AG10803 (cell line): ENCODE measurements around the gene CHST1.

Experiments used
- DNase-seq: peaks from one replicate; pipeline ENCODE4 v3.0.0; 2010; ENCODE audit warnings: low read depth
- H3K4me3 ChIP-seq: 2 replicates; pipeline ENCODE4 v1.5.1; 2011; ENCODE audit warnings: mild to moderate bottlenecking, low read length, control low read depth
- TF ChIP-seq, protein P1 (sequence below): conservative IDR thresholded peaks from 2 replicates; pipeline ENCODE4 v1.5.1; 2011; ENCODE audit warnings: mild to moderate bottlenecking, low read length, control low read depth, inconsistent platforms

Gene CHST1

DNA sequence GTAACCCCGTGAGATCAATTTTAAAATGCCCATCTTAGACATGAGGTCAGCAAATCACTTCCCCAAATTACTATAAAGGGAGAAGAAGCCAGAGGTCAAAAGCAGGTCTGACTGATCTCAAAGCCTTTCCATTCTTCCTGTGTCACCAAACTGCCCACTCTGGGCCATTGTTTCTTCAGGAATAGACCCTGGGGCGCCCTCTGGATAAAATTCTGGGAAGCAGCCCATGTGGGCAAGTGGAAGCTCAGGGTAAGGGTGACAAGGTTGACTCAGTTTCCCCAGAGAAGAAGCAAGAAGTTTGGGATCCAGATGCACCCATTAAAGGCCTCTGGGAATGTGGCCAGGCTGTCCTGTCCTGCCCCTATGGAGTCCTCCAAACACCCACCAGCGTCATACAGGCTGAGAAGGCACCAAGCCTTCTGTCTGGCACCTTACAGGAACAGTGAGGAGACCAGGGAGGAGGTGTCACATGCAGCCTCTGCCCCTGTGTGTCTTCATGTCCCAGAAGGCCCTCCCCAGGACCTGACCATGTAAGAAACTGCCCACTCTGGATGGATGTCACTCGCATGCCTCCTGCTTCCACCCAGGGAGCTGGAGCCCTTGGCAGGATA lies 50.1 kb downstream of the CHST1 start:
- no peak for DNase-seq
- TF ChIP-seq, protein P1, sequence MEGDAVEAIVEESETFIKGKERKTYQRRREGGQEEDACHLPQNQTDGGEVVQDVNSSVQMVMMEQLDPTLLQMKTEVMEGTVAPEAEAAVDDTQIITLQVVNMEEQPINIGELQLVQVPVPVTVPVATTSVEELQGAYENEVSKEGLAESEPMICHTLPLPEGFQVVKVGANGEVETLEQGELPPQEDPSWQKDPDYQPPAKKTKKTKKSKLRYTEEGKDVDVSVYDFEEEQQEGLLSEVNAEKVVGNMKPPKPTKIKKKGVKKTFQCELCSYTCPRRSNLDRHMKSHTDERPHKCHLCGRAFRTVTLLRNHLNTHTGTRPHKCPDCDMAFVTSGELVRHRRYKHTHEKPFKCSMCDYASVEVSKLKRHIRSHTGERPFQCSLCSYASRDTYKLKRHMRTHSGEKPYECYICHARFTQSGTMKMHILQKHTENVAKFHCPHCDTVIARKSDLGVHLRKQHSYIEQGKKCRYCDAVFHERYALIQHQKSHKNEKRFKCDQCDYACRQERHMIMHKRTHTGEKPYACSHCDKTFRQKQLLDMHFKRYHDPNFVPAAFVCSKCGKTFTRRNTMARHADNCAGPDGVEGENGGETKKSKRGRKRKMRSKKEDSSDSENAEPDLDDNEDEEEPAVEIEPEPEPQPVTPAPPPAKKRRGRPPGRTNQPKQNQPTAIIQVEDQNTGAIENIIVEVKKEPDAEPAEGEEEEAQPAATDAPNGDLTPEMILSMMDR: no peak
- H3K4me3 ChIP-seq: no peak overlapping the region

DNA sequence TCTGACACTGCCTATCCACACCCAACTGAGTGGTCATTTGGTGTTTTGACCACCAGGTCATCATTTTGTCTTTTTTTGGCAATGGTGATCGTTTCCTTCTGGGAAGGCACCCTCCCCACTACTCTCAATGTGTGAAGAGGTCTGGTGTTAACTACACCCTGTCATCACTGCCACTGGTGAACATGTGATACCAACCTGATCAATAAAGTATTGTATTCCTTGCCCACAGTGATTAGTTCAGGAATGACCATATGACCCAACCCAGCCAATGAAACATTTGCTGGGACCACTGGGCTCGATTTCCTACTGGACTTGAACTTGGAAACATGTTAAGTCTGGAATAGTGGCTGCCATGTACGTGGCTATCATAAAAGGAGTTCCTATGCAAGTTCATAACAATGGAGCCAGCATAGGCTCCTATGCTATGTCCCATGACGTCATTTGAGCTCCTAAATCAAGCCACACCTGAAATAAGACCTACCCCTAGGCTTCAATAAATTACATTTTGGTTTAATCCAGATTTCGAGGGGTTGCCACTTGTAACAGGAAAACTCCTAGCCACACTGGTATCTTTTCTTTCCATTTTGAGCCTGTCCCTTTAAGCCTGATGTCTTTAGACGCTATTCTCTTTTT lies 51.1 kb downstream of the CHST1 start:
- DNase-seq: no peak
- H3K4me3 ChIP-seq: no peak overlapping the region
- TF ChIP-seq, protein P1: no peak

DNA sequence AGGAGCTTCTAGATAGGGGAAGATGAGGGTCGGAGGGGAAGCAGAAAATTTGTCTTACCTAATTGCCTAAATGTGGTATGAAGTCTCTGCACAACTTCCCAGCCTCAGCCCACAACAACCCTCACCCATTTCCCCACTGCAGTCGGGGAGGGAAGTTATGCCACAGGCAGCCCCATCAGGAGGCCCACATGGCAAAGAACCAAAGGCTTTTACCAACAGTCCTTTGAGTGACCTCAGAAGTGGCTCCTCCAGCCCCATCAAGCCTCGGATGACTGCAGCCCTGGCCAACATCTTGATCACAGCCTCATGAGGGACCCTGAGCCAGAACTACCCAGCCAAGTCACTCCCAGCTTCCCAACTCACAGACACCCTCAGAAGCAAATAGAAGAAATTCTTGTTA lies 54.8 kb downstream of the CHST1 start:
- TF ChIP-seq, protein P1: no peak
- H3K4me3 ChIP-seq: no peak overlapping the region
- DNase-seq: no peak

DNA sequence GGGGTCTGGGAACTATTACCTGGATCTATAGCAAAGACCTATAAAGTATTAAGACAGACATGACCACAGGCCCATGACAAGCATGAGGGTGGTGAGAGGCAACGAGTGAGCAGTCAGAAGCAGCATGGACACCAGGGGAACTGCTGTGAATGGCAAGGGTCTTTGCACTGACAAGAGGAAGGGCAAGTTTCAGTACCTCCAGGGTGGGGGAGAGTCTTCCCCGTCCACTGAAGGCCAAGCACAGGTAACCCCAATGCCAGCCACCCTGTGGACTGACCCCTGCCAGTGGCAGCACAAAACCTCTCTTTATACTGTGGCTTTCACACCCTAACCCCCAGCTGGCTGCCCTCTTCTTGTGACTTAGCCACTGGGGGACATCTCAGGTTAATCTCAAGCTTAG lies 55.5 kb downstream of the CHST1 start:
- no peak for DNase-seq
- H3K4me3 ChIP-seq: no peak overlapping the region
- TF ChIP-seq, protein P1: no peak

DNA sequence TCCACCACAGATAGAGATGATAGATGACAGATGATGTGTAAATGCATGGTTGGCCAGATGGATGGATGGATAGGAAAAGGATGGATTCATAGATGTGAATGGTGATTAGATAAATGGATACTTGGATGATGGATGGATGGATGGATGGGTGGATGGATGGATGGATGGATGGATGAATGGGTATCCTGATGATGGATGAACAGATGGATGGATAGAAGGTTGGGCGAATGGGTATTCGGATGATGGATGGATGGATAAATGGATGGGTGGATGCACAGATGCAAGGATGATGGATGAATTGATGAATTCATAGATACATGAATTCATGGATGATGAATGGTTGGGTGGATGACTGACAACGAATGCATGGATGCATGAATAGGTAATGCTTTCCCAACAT lies 56.1 kb downstream of the CHST1 start:
- TF ChIP-seq, protein P1: no peak
- no peak for DNase-seq
- no peak overlapping the region for H3K4me3 ChIP-seq

DNA sequence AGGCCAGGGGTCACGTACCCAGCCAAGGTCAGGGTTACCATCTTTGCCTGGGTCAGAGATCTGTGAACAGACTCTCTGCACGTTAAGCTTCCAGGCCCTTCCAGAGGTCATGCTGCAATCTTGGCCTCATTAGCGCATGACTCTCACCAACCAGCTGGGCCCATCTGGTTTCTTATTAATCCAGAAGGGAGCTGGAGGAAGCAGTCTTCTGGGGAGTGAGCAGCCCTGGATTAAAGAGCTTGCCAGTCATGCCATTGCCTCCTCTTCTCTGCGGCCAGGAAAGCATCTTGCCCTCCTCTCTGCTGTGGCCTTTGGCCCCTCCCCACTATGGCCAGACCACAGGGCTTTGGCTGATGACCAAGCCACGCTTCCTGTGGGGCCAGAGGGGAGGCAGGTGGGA lies 57.4 kb downstream of the CHST1 start:
- TF ChIP-seq, protein P1: no peak
- DNase-seq: no peak
- H3K4me3 ChIP-seq: no peak overlapping the region

DNA sequence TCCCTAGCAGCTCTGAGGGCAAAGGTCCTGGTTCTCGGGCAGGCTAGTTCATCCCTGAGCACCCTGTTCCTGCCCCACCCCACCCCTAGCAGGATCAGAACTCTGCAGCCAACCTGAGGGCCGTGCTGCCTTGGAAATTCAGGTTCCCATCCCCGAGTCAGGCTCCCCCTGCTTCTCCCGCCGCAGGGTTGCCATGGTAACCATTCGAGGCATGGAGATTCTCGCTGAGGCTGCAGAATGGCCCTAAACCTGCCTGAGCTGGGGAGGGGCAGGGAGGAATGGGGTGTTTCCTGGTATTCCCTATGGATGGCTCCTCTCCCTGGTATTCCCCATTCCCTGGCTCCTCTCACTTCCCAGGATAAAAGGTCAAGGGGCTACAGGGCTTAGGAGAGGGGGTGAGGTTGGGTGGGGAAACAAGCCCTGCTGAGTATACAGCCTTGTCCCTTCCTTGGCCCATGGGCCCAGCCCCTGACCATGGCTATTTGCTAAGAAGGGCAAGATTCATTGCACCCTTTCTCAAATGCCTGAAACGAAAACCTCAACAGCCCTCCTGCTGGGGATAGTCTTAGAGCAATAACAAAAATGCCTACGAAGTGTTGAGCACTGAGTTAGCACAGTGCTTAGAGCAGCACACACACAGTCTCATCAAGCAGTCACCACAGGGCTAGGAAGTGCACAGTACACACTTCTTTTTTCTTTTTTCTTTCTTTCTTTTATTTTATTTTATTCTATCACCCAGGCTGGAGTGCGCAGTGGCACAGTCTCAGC lies 58.7 kb downstream of the CHST1 start:
- H3K4me3 ChIP-seq: no peak overlapping the region
- TF ChIP-seq, protein P1: no peak
- DNase-seq: no peak
